CD14-positive monocyte (primary cell): ENCODE data around the gene SCN4A. TPM values are rescaled to one million over a fixed set of nuclear protein-coding genes. Genes with fewer than 3 reads are reported as not detected.

Experiments
- DNase-seq, 3 donors: peaks; one replicate each; pipeline ENCODE4 v3.0.0-alpha.2; 2011 to 2022
- H2AFZ ChIP-seq: 2 replicates; pipeline ENCODE4 v1.6.0; 2012; ENCODE audit warnings: mild to moderate bottlenecking, low read depth, low read length, inconsistent platforms; ENCODE audit not compliant: insufficient read depth, poor library complexity, severe bottlenecking
- H3K27ac ChIP-seq, 2 donors: 1 replicate in 1 of 2; 2 replicates in 1 of 2; pipeline ENCODE4 v1.5.1; 2012 to 2013; ENCODE audit warnings: low read length in 2 of 2, control low read depth in 1 of 2, inconsistent platforms in 1 of 2, low read depth in 1 of 2, mild to moderate bottlenecking in 1 of 2
- H3K27me3 ChIP-seq, 2 donors: one replicate each; pipeline versions ENCODE4 v1.6.0 to v1.6.1; 2011 to 2013; ENCODE audit warnings: low read length in 2 of 2; ENCODE audit not compliant: control insufficient read depth in 2 of 2, insufficient read depth in 2 of 2
- H3K36me3 ChIP-seq, 2 donors: replicated peaks in 1 of 2; 1 replicate in 1 of 2; 2 replicates in 1 of 2; pipeline versions ENCODE4 v1.5.1 to v1.6.1; 2012 to 2013; ENCODE audit warnings: low read length in 2 of 2, control low read depth in 1 of 2, inconsistent platforms in 1 of 2, mild to moderate bottlenecking in 1 of 2; ENCODE audit not compliant: insufficient read depth in 2 of 2, control insufficient read depth in 1 of 2
- H3K4me1 ChIP-seq, 2 donors: 1 replicate in 1 of 2; 2 replicates in 1 of 2; pipeline versions ENCODE4 v1.5.1 to v1.6.1; 2012 to 2013; ENCODE audit warnings: low read length in 2 of 2, control low read depth in 1 of 2, inconsistent platforms in 1 of 2, mild to moderate bottlenecking in 1 of 2, moderate library complexity in 1 of 2; ENCODE audit not compliant: insufficient read depth in 2 of 2, control insufficient read depth in 1 of 2
- H3K4me2 ChIP-seq: replicated peaks from 2 replicates; pipeline ENCODE3; 2012; ENCODE audit warnings: low read length, moderate library complexity, mild to moderate bottlenecking; ENCODE audit not compliant: poor library complexity, severe bottlenecking; ENCODE audit errors: extremely low read depth
- H3K4me3 ChIP-seq, 3 experiments: fragments of 200-600 bp in 1 of 3; sonication (generic) in 1 of 3; replicated peaks in 1 of 3; 1 replicate in 2 of 3; 2 replicates in 1 of 3; pipeline ENCODE4 v1.5.1; 2011 to 2013; ENCODE audit warnings: low read length in 3 of 3, mild to moderate bottlenecking in 3 of 3, control low read depth in 2 of 3, low read depth in 2 of 3, inconsistent platforms in 1 of 3, moderate library complexity in 1 of 3
- H3K79me2 ChIP-seq: 2 replicates; pipeline ENCODE4 v1.6.0; 2012; ENCODE audit warnings: mild to moderate bottlenecking, control low read depth, inconsistent platforms, low read length, moderate library complexity; ENCODE audit not compliant: insufficient read depth
- H3K9ac ChIP-seq: 2 replicates; pipeline ENCODE4 v1.6.0; 2017; ENCODE audit warnings: low read length, mild to moderate bottlenecking; ENCODE audit not compliant: insufficient read depth, poor library complexity, severe bottlenecking
- H3K9me3 ChIP-seq, 2 donors: replicated peaks in 1 of 2; 1 replicate in 1 of 2; 2 replicates in 1 of 2; pipeline versions ENCODE4 v1.5.1 to v1.6.1; 2012 to 2013; ENCODE audit warnings: low read length in 2 of 2, control low read depth in 1 of 2; ENCODE audit not compliant: control insufficient read depth in 1 of 2, insufficient read depth in 1 of 2
- H4K20me1 ChIP-seq: 2 replicates; pipeline ENCODE4 v1.6.0; 2012; ENCODE audit warnings: mild to moderate bottlenecking, low read length, control low read depth, moderate library complexity; ENCODE audit not compliant: insufficient read depth
- H3K27ac Mint-ChIP-seq, 7 donors: one replicate each; pipeline ENCODE4 v1.8.0; 2020; ENCODE audit warnings: mild to moderate bottlenecking in 7 of 7, mixed read lengths in 7 of 7, moderate library complexity in 6 of 7, inconsistent platforms in 2 of 7
- H3K27me3 Mint-ChIP-seq, 3 donors: one replicate each; pipeline ENCODE4 v1.8.0; 2021 to 2022; ENCODE audit warnings: low read depth in 3 of 3, mild to moderate bottlenecking in 3 of 3, mixed read lengths in 3 of 3, moderate library complexity in 3 of 3, inconsistent platforms in 1 of 3
- H3K36me3 Mint-ChIP-seq, 2 donors: one replicate each; pipeline ENCODE4 v1.8.0; 2020; ENCODE audit warnings: mixed read lengths in 2 of 2, inconsistent platforms in 1 of 2, mild to moderate bottlenecking in 1 of 2
- H3K4me1 Mint-ChIP-seq: one replicate; pipeline ENCODE4 v1.8.0; 2020; ENCODE audit warnings: mild to moderate bottlenecking, mixed read lengths
- H3K4me3 Mint-ChIP-seq, 2 donors: one replicate each; pipeline ENCODE4 v1.8.0; 2020; ENCODE audit warnings: mild to moderate bottlenecking in 2 of 2, mixed read lengths in 2 of 2, moderate library complexity in 1 of 2
- H3K9me3 Mint-ChIP-seq, 7 donors: one replicate each; pipeline ENCODE4 v1.8.0; 2020 to 2022; ENCODE audit warnings: mixed read lengths in 7 of 7, mild to moderate bottlenecking in 6 of 7, moderate library complexity in 6 of 7, inconsistent platforms in 2 of 7
- CTCF ChIP-seq: fragments of 200-600 bp; IDR thresholded peaks from one replicate; pipeline ENCODE4 v1.8.0; 2022; ENCODE audit warnings: antibody characterized with exemption, mild to moderate bottlenecking
- WGBS: methylation state at CpG from one replicate; pipeline ENCODE4 v1.1.5; 2013; ENCODE audit warnings: missing lambda C conversion rate; ENCODE audit not compliant: insufficient coverage; 5-methylcytosine and 5-hydroxymethylcytosine counted together
- intact Hi-C, 2 donors: fragments of 100-400 bp; cut with micrococcal nuclease; formaldehyde crosslinking; loops; one replicate each; pipeline versions ENCODE4 v1.15.0 to v1.15.1; 2023
- polyA plus RNA-seq, 3 donors: library from polyadenylated mRNA; depleted of rRNA in 1 of 3; unstranded in 2 of 3; stranded (reverse) in 1 of 3; fragments of 300-500 nt in 2 of 3; fragments of >200 nt in 1 of 3; fragmentation: Illumina TruSeq in 2 of 3; gene quantifications; 1 replicate in 2 of 3; 2 replicates in 1 of 3; pipeline ENCODE4 v1.2.3, GENCODE V29; 2012 to 2021

Gene SCN4A
- polyA plus RNA-seq, 3 donors: not detected

GRCh38 chr17:63946440-63947363 is 26.0 kb downstream of the SCN4A start:
- H3K27ac Mint-ChIP-seq: peak overlapping the region in 3 of 7 donors; percentile 43 to 86 (median 84)
- H3K4me3 Mint-ChIP-seq: peak overlapping the region; percentile 52 to 77
- H3K27me3 ChIP-seq: no peaks in the 10 kb centered on the region
- H3K4me2 ChIP-seq: peak overlapping the region; percentile 78
- H3K4me1 Mint-ChIP-seq: peaks cover 6% of the 10 kb centered on the region
- peak overlapping the region in 1 of 3 experiments; percentile 72 for H3K4me3 ChIP-seq
- peak; percentile 94 for TF ChIP-seq CTCF
- DNase-seq: peak; percentile 53 to 65 (median 63)
- H4K20me1 ChIP-seq: no peaks in the 10 kb centered on the region
- intact Hi-C loops: loop anchor here in 1 of 2 donors (2.0 to 5.0 kb wide), 2 partner anchors 28 to 44 kb away; partner anchors contain the start of gene GH1
- H3K9me3 Mint-ChIP-seq: peaks cover 0 to 1% (median 0%) of the 10 kb centered on the region in 7 donors
- H3K27me3 Mint-ChIP-seq: peaks cover 0 to 7% (median 4%) of the 10 kb centered on the region in 3 donors
- H3K36me3 ChIP-seq: no peaks in the 10 kb centered on the region
- WGBS: 38% methylated on average over 1 of the region's 20 CpGs
- H3K4me1 ChIP-seq: peaks cover 9 to 10% of the 10 kb centered on the region in 2 donors
- H3K9ac ChIP-seq: peak overlapping the region; percentile 38
- no peaks in the 10 kb centered on the region for H3K36me3 Mint-ChIP-seq
- no peak overlapping the region for H3K27ac ChIP-seq
- H3K79me2 ChIP-seq: no peaks in the 10 kb centered on the region
- H3K9me3 ChIP-seq: no peaks in the 10 kb centered on the region
- peak overlapping the region; percentile 80 for H2AFZ ChIP-seq

- Histone ChIP-seq H3K27me3 (no peaks in the 10 kb centered on the region), H3K79me2 (no peaks in the 10 kb centered on the region), H4K20me1 (no peaks in the 10 kb centered on the region), H3K27ac (no peak overlapping the region), H2AFZ (peak overlapping the region; percentile 80), H3K9ac (peak overlapping the region; percentile 38), H3K36me3 (no peaks in the 10 kb centered on the region), H3K9me3 (no peaks in the 10 kb centered on the region), H3K4me2 (peak overlapping the region; percentile 78), H3K4me3 (peak overlapping the region in 1 of 3 experiments; percentile 72), H3K4me1 (peaks cover 9 to 10% of the 10 kb centered on the region in 2 donors)
- Mint-ChIP-seq H3K27ac (no peak overlapping the region), H3K27me3 (peaks cover 0 to 4% (median 3%) of the 10 kb centered on the region in 3 donors), H3K4me1 (peaks cover 6% of the 10 kb centered on the region), H3K9me3 (peaks cover 0 to 1% (median 0%) of the 10 kb centered on the region in 7 donors), H3K36me3 (no peaks in the 10 kb centered on the region), H3K4me3 (no peak overlapping the region)
- no peak for DNase-seq
- WGBS: 31% methylated on average over 6 of the region's 6 CpGs
- TF ChIP-seq CTCF: no peak
- intact Hi-C loops: loop anchor here in 1 of 2 donors (2.0 to 5.0 kb wide), 2 partner anchors 27 to 44 kb away; partner anchors contain the start of gene GH1
Measured at GRCh38 chr17:63945784-63946439, 26.8 kb downstream of the SCN4A start.
